Body of pancreas (tissue), 4 donors: ENCODE data around the gene AMD1.

Experiments used
- CTCF ChIP-seq, 7 experiments: fragments of 450-650 bp in 4 of 7; fragments of 200-600 bp in 3 of 7; sonication (generic) in 3 of 7; IDR thresholded peaks; one replicate each; pipeline ENCODE4 v1.5.1; 2016 to 2019; ENCODE audit warnings: antibody characterized with exemption in 7 of 7
- POLR2A ChIP-seq, 3 donors: fragments of 450-650 bp; IDR thresholded peaks; one replicate each; pipeline ENCODE4 v1.6.1; 2016; ENCODE audit warnings: antibody characterized with exemption in 3 of 3, mild to moderate bottlenecking in 2 of 3

GRCh38 chr6:110897433-110897832 is 22.8 kb downstream of the AMD1 start:
- TF ChIP-seq CTCF (IDR thresholded peaks at IDR 0.05) (no peak), POLR2A (IDR thresholded peaks at IDR 0.05) (no peak)
